NOMO-1 (cell line): ENCODE measurements around the gene MLYCD.

Experiments
- DNase-seq, 2 experiments: peaks; one replicate each; lab custom pipeline; 2025; ENCODE audit not compliant: unreplicated experiment in 2 of 2; lab: John Stamatoyannopoulos, UW

The MLYCD gene

GRCh38 chr16:83966153-83966696 is 67.3 kb downstream of the MLYCD start:
- no peak for DNase-seq

DNA sequence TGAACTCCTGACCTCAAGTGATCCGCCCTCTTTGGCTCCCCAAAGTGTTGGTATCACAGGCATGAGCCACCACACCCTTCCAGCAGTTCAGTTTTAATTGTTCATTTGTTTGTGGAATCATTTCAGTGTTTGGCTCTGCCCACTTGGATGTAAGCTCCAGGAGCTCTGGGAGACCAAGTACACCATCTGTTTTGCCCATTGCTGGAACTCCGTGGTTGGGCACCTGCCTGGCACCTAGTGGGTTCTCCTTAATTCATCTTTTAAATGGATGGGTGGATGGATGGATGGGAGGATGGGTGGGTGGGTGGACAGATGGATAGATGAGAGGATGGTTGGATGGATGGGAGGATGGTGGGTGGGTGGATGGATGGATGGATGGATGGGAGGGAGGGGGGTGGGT is 68.2 kb downstream of the MLYCD start:
- no peak for DNase-seq

- DNase-seq, result peak; percentile 14 to 36
These were observed 69.0 kb downstream of the MLYCD start, which contains the start of gene NECAB2 for GRCh38 chr16:83967838-83968305. Gene NECAB2 (plus strand): TSS chr16:83968244. CDS start chr16:83968649, 405 bp downstream.

- no peak for DNase-seq
These were observed 69.5 kb downstream of the MLYCD start for GRCh38 chr16:83968306-83968851.

DNA sequence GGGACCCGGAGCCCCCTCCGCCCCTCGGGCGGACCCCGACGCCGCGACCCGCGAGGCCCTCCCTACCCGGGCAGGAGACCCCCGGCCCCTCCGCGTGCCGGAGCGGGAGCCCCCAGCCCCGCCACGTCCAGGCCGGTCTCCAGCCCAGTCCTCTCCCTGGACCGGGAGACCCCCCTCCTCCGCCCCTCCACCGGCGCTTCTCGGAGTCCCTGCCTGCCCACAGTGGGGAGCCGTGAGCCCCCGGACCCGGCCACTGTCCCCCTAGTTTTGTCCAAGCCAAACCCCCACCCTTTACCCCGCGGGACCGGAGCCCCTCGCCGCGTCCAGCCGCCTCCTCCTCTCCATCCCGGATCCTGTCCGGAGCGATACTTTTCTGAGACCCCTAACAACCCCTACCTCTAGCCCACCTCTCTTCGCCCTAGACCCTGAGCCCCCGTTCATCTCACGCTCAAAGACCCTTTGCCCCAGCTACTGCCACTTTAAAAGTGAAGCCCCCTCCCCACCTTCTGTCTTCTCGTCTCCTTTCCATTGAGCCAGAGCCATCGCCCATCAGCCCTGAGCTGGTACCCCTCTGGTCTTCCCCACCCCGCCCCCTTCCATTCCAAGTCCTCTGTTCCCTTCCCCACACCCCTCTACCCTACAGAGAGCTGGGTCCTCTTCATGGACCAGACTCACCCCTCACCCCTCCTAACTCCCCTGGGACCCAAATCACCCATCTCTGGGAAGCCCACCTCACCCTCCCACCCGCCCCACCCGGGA is 70.2 kb downstream of the MLYCD start:
- DNase-seq, result no peak

DNA sequence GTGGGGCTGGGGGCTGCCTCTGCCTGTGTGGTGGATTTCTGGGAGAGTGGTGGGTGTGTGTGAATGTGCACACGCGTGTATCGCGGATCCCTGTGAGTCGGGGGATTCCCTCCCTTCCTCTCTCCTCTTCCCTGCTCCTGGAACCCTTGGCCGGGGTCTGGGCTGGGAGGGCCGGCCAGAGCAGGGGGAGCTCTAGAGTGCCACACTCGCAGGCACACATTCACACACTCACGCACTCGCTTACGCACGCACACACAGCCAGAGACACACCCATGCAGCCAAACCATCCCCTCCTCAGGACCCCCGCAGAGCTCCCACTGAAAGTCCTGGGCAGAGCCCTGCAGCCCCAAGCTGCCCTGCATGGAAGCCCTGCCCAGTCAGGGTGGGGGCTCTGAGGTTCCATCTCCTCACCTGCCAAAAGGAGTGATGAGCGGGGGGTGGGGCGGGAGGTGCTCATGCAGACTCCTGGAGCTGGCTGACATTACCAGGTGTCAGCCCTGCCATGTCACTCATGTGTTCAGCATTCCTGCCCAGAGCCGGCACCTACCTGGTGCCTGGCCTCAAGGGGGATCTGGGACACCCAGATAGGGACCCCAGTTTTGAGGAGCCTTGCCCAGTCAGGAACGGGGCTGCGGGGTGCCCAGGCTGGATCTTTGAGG is 71.0 kb downstream of the MLYCD start:
- no peak for DNase-seq

DNA sequence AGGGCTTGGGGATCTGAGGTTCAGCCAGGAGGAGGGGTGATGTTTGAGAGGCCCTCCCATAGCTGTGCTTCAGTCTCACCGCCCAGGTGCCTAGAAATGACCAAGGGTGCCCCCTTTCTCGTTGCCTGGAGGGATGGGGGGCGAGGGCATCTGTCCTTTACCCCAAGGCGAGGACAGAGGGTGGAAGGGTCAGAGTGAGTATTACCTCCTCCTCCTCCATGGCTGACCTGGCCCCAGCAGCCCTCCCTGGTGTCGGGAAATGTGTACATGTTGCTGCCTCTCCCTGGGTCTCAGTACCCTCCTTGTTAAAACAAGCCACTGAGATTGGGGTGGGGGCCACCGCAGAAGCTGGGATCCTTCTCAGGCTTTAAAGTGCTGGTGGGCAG is 71.5 kb downstream of the MLYCD start:
- DNase-seq, result no peak

DNA sequence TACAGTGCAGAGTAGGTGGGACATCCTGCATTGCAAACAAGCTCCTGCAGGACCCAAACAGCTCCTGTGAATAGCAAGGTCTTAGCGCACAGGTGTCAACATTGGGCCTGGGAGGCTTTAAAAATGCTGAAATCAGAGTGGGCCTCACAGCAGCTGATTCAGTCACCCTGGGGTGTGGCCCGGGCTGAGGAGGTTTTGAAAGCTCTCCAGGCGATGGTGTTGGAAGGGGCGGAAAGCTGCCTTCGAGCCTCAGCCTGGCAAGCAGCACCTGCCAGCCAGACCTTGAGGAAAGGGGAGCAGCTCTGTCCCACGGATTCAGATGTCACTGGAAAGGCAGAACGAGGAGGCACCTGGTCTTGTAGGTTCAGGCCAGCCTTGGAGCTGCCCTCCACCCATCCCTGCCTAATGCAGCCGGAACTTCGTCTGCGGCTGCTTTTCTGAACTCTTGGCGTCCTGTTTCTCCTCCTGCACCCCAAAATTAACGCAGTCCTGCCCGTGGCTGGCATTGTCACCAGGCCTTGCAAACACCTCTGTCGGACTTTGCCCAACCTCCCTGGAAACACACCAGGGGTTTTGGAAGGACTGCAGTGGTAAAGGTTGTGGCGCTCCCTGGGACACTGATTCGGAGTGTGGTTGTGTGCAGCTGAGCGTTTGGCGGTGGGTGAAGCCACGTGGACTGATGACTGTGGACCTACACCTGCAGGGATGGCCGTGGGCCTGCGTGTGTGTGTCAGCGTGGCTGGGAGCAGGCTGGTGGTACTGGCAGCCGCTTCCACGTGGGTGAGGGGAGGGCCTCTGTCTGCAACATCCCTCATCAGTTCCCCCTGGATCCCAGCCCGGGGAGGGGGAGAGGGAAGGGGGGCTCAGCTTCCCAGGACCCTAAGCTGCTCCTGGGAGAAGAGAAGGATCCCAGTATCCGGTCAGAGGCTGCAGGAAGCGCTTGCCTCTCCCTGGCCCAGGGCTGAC is 72.5 kb downstream of the MLYCD start:
- DNase-seq, result no peak

- DNase-seq, result no peak
These were observed 73.5 kb downstream of the MLYCD start for GRCh38 chr16:83972256-83973008.

DNA sequence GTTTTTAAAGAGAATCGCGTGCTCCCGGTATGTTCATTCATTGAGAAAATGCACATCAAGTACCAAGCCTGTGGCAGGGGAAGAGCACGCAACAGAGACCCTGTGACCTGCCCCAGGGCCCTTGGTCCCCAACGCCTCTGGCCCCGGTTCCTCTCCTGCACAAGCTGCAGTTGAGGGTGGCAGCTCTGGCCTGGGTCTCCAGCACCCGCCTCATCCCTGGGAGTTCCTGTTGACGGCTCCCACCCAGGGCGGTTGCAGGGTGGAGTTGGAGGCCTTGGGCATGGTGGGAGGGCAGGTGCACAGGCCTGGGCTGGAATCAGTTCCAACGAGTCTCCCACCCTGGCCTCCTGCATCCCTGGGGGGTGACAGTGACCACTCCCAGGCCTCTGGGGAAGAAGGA is 74.2 kb downstream of the MLYCD start:
- no peak for DNase-seq

GRCh38 chr16:83973581-83974385 is 74.9 kb downstream of the MLYCD start:
- DNase-seq, result no peak

GRCh38 chr16:83974475-83974874 is 75.6 kb downstream of the MLYCD start:
- no peak for DNase-seq

DNA sequence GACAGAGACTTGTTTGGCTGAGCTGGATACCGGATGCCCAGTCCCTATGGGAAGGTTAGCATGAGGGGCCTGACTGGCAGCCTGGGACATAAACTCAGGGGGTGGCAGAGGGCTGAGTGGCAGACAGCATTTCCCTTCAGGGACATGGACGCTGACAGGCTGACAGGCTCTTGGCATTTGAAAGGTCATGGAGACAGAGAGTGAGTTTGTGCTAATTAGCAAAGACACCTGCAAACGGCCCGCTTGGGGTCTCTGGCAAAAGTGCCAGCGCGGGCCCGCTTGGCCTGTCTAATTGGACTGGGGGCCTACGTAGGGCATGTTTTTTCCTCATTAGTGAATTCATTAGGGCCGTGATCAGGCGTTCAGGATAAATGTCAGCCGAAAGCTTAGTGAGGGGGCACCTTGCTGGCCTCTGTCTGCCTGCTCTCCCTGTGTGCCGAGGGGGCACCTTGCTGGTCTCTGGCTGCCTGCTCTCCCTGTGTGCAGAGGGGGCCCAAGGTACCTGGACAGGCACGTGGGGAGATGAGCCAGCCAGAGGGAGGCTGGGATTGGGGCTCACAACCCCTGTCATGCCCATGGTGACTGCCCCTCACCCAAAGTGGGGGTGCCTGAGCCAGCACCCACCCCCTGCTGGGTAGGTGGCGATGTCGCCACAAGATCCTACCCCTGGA is 76.8 kb downstream of the MLYCD start:
- no peak for DNase-seq
